ENCODE data around the gene GRID1.

The GRID1 gene

DNA sequence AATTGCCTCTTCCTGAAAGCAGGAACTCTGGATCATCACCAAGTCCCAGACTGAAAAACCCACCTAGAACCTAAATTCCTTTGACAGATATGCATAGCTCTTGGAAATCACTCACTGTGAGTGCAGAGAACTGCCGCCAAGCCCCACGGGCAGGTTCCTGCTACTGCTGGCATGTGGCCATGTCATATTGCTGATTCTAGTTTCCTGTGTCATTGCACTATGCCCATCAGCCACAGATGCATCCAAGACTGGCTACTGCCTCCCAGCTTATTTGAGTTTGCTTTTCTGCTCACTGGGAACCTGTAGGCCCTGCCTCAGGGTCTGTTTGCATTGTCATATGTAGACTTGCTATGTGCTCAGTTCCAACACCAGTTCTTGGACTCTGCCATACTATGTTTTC is 786.0 kb downstream of the GRID1 start:
- H4K20me1 ChIP-seq (ENCODE audit: insufficient read depth, low read length): no peaks in the 10 kb centered on the region
- H3K36me3 ChIP-seq (ENCODE audit: insufficient read depth, low read length): no peaks in the 10 kb centered on the region
- no peak overlapping the region for H2AFZ ChIP-seq (ENCODE audit: low read length)
- no peak overlapping the region for H3K4me3 ChIP-seq (ENCODE audit: low read depth, low read length, poor library complexity, severe bottlenecking)
- no peaks in the 10 kb centered on the region for H3K27me3 ChIP-seq (ENCODE audit: insufficient read depth, low read length)
- H3K4me1 ChIP-seq (ENCODE audit: insufficient read depth, low read length, severe bottlenecking): no peaks in the 10 kb centered on the region
- no peak overlapping the region for H3K9ac ChIP-seq (ENCODE audit: low read length)
- TF ChIP-seq EZH2 (IDR thresholded peaks at IDR 0.05; ENCODE audit: borderline replicate concordance, low read length): no peak
- TF ChIP-seq, protein P1, sequence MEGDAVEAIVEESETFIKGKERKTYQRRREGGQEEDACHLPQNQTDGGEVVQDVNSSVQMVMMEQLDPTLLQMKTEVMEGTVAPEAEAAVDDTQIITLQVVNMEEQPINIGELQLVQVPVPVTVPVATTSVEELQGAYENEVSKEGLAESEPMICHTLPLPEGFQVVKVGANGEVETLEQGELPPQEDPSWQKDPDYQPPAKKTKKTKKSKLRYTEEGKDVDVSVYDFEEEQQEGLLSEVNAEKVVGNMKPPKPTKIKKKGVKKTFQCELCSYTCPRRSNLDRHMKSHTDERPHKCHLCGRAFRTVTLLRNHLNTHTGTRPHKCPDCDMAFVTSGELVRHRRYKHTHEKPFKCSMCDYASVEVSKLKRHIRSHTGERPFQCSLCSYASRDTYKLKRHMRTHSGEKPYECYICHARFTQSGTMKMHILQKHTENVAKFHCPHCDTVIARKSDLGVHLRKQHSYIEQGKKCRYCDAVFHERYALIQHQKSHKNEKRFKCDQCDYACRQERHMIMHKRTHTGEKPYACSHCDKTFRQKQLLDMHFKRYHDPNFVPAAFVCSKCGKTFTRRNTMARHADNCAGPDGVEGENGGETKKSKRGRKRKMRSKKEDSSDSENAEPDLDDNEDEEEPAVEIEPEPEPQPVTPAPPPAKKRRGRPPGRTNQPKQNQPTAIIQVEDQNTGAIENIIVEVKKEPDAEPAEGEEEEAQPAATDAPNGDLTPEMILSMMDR (IDR thresholded peaks at IDR 0.05; ENCODE audit: low read length): no peak
- H3K9me3 ChIP-seq (ENCODE audit: low read length): no peaks in the 10 kb centered on the region
- H3K4me2 ChIP-seq (ENCODE audit: low read length): no peak overlapping the region
- no peaks in the 10 kb centered on the region for H3K9me2 ChIP-seq (ENCODE audit: low read depth, low read length)
- no peak overlapping the region for H3K27ac ChIP-seq (ENCODE audit: low read depth, low read length, poor library complexity, severe bottlenecking)
- no peaks in the 10 kb centered on the region for H3F3A ChIP-seq (ENCODE audit: insufficient read depth, low read length)
- no peaks in the 10 kb centered on the region for H3K79me2 ChIP-seq (ENCODE audit: insufficient read depth, low read length)

DNA sequence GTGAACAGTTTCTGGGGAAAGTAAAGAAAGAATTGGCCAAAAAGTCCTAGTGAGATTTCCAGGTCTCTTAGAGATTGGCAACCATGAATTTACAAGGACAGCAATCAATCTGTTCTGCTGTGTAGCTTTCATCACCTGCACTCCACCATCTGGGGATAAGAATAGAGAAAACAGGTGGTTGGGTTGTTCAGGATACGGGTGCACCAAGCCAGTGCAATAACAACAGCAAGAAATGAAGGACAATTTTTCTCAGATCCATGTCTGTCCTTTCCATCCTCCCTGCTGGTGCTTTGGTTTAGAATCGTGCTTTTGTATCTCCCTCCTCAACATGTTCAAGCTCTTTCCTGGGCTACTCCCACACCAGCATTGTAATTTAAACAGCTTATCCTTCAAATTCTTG is 787.7 kb downstream of the GRID1 start:
- H3K9me2 ChIP-seq (ENCODE audit: low read depth, low read length): no peaks in the 10 kb centered on the region
- H3K9ac ChIP-seq (ENCODE audit: low read length): no peak overlapping the region
- no peak overlapping the region for H3K4me3 ChIP-seq (ENCODE audit: low read depth, low read length, poor library complexity, severe bottlenecking)
- H2AFZ ChIP-seq (ENCODE audit: low read length): no peak overlapping the region
- H3K27me3 ChIP-seq (ENCODE audit: insufficient read depth, low read length): no peaks in the 10 kb centered on the region
- no peaks in the 10 kb centered on the region for H3K9me3 ChIP-seq (ENCODE audit: low read length)
- H4K20me1 ChIP-seq (ENCODE audit: insufficient read depth, low read length): no peaks in the 10 kb centered on the region
- H3K27ac ChIP-seq (ENCODE audit: low read depth, low read length, poor library complexity, severe bottlenecking): no peak overlapping the region
- H3F3A ChIP-seq (ENCODE audit: insufficient read depth, low read length): no peaks in the 10 kb centered on the region
- H3K36me3 ChIP-seq (ENCODE audit: insufficient read depth, low read length): no peaks in the 10 kb centered on the region
- no peaks in the 10 kb centered on the region for H3K4me1 ChIP-seq (ENCODE audit: insufficient read depth, low read length, severe bottlenecking)
- H3K79me2 ChIP-seq (ENCODE audit: insufficient read depth, low read length): no peaks in the 10 kb centered on the region
- TF ChIP-seq, protein P1 (IDR thresholded peaks at IDR 0.05; ENCODE audit: low read length): no peak
- no peak for TF ChIP-seq EZH2 (IDR thresholded peaks at IDR 0.05; ENCODE audit: borderline replicate concordance, low read length)
- no peak overlapping the region for H3K4me2 ChIP-seq (ENCODE audit: low read length)

DNA sequence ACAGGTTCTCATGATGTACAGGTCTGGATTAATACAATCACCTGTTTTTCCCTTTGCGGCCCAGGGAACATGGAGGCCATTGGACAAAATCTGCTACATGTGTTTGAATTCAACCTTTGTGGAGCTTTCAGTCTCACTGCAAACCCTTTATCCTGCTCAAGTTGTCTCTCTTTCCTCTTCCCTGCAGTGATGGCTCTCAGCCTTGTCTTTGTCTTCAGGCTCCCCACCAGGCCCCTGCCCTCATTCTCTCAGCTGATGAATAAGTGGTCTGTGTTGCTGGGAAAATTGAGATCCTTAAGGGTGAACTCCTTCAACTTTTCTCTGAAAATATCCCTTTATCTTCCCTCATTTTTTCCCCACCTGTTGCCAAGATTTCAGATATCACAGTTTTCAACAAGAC is 791.2 kb downstream of the GRID1 start:
- Histone ChIP-seq H2AFZ (ENCODE audit: low read length) (no peak overlapping the region), H3K9ac (ENCODE audit: low read length) (no peak overlapping the region), H3K4me1 (ENCODE audit: insufficient read depth, low read length, severe bottlenecking) (no peaks in the 10 kb centered on the region), H4K20me1 (ENCODE audit: insufficient read depth, low read length) (no peaks in the 10 kb centered on the region), H3K9me2 (ENCODE audit: low read depth, low read length) (no peaks in the 10 kb centered on the region), H3F3A (ENCODE audit: insufficient read depth, low read length) (no peaks in the 10 kb centered on the region), H3K36me3 (ENCODE audit: insufficient read depth, low read length) (no peaks in the 10 kb centered on the region), H3K4me2 (ENCODE audit: low read length) (no peak overlapping the region), H3K9me3 (ENCODE audit: low read length) (no peaks in the 10 kb centered on the region), H3K27ac (ENCODE audit: low read depth, low read length, poor library complexity, severe bottlenecking) (no peak overlapping the region), H3K79me2 (ENCODE audit: insufficient read depth, low read length) (no peaks in the 10 kb centered on the region), H3K4me3 (ENCODE audit: low read depth, low read length, poor library complexity, severe bottlenecking) (no peak overlapping the region), H3K27me3 (ENCODE audit: insufficient read depth, low read length) (no peaks in the 10 kb centered on the region)
- TF ChIP-seq EZH2 (IDR thresholded peaks at IDR 0.05; ENCODE audit: borderline replicate concordance, low read length): no peak
- TF ChIP-seq, protein P1 (IDR thresholded peaks at IDR 0.05; ENCODE audit: low read length): no peak
